Pancreas (tissue), 10 donors: ENCODE measurements around the gene TOMM40L. TPM values are rescaled to one million over a fixed set of nuclear protein-coding genes. Genes with fewer than 3 reads are reported as not detected.

Experiments
- ATAC-seq, 4 donors: fragments of 200-7000 bp; cut with Tn5 transposase; one replicate each; pipeline versions ENCODE4 v1.8.0 to v1.9.1; 2020; ENCODE audit warnings: mild to moderate bottlenecking in 4 of 4, moderate library complexity in 4 of 4
- DNase-seq, 6 donors: peaks; one replicate each; pipeline ENCODE4 v3.0.0-alpha.2; 2020
- FAIRE-seq: peaks from 2 replicates; lab custom pipeline; 2012; peaks lifted over from hg19 to GRCh38; lab: Jason Lieb, UNC
- H3K27ac ChIP-seq, 4 donors: fragments of 200-600 bp; sonication (generic); 1 replicate in 3 of 4; 2 replicates in 1 of 4; pipeline versions ENCODE4 v1.5.0 to v1.8.0; 2020
- H3K27me3 ChIP-seq, 4 donors: fragments of 200-600 bp; one replicate each; pipeline ENCODE4 v1.8.0; 2021
- H3K36me3 ChIP-seq, 3 donors: fragments of 200-600 bp; sonication (generic) in 1 of 3; one replicate each; pipeline versions ENCODE4 v1.5.0 to v1.8.0; 2020 to 2021
- H3K4me1 ChIP-seq, 3 donors: fragments of 200-600 bp; one replicate each; pipeline ENCODE4 v1.8.0; 2021
- H3K4me3 ChIP-seq, 4 donors: fragments of 200-600 bp; sonication (generic) in 2 of 4; one replicate each; pipeline versions ENCODE4 v1.5.0 to v1.8.0; 2020 to 2021
- H3K9me3 ChIP-seq, 4 donors: fragments of 200-600 bp; one replicate each; pipeline ENCODE4 v1.8.0; 2021
- CTCF ChIP-seq, 4 donors: fragments of 200-600 bp; sonication (generic) in 3 of 4; IDR thresholded peaks; one replicate each; pipeline versions ENCODE4 v1.5.0 to v1.8.0; 2021; ENCODE audit warnings: antibody characterized with exemption in 4 of 4
- WGBS, 2 donors: extraction: QIAGEN DNeasy Blood & Tissue Kit; methylation state at CpG; one replicate each; pipeline ENCODE4 v1.1.7; 2013; 5-methylcytosine and 5-hydroxymethylcytosine counted together
- intact Hi-C, 3 donors: fragments of 100-400 bp; cut with DNase I; formaldehyde crosslinking; loops; one replicate each; pipeline versions ENCODE4 v1.11.1 to v1.14.2; 2022
- polyA plus RNA-seq, 2 donors: library from polyadenylated mRNA; stranded (reverse); fragments of 200-250 nt; gene quantifications; one replicate each; pipeline ENCODE4 v1.2.3, GENCODE V29; 2013
- total RNA-seq, 6 donors: library from RNA; stranded (reverse); fragmentation: NEBNext Ultra II Directional in 4 of 6; extraction: Animal tissue kit (Norgen Biotek cat#: 25700) in 4 of 6; gene quantifications; one replicate each; pipeline versions ENCODE4 v1.2.1 to v1.2.4, GENCODE V29; 2021 to 2023
- donor health status: healthy with polysubstance abuse.
- donor health status: DM: no; HTN: no; CAD: no; lungs with moderate emphysema.
- donor health status: DM: no; HTN: no; CAD: no.
- donor health status: control.
- donor health status: control.
- donor health status: Bipolar disorder and iron deficiency.
- donor health status: DM: yes; HTN: yes; CAD: no.
- donor health status: DM: no; HTN: no; CAD: no.
- donor health status: DM: no; HTN: no; CAD: no.
- donor health status: DM: yes; HTN: yes; CAD: no.

TOMM40L gene
- total and polyA plus RNA-seq, 8 donors, result 1.4 to 5.6 (median 3.1) TPM

GRCh38 chr1:161199506-161200139 lies 26.2 kb upstream of the TOMM40L start:
- Histone ChIP-seq H3K27ac (peak overlapping the region in 1 of 4 donors; percentile 41), H3K36me3 (no peaks in the 10 kb centered on the region), H3K9me3 (no peaks in the 10 kb centered on the region), H3K4me3 (no peak overlapping the region), H3K4me1 (peaks cover 8 to 11% (median 9%) of the 10 kb centered on the region in 3 donors), H3K27me3 (no peaks in the 10 kb centered on the region)
- intact Hi-C loops, result loop anchor here in 1 of 3 donors (10.0 kb wide), 1 partner anchor 175 kb away; no protein-coding TSS in a partner anchor
- 58 to 80% methylated on average over 4 to 5 of the region's 5 CpGs for WGBS, 2 donors
- no peak for TF ChIP-seq CTCF (IDR thresholded peaks at IDR 0.05)
- DNase-seq, result no peak
- FAIRE-seq, result no peak
- ATAC-seq, result no peak

GRCh38 chr1:161200421-161200991 lies 25.4 kb upstream of the TOMM40L start:
- no peaks in the 10 kb centered on the region for H3K36me3 ChIP-seq
- ATAC-seq, result no peak

GRCh38 chr1:161200992-161201835 lies 24.6 kb upstream of the TOMM40L start:
- DNase-seq (peak in 1 of 6 donors; percentile 27), FAIRE-seq (no peak), ATAC-seq (peak; percentile 1 to 23 (median 6))
- H3K9me3 ChIP-seq, result no peaks in the 10 kb centered on the region
- TF ChIP-seq CTCF (IDR thresholded peaks at IDR 0.05), result no peak
- H3K4me3 ChIP-seq, result peak overlapping the region; percentile 21 to 69 (median 60)
- WGBS, 2 donors, result 82 to 84% methylated on average over 13 of the region's 13 CpGs
- no peaks in the 10 kb centered on the region for H3K36me3 ChIP-seq
- peaks cover 8 to 11% (median 9%) of the 10 kb centered on the region in 3 donors for H3K4me1 ChIP-seq
- intact Hi-C loops, result no loop called here
- H3K27me3 ChIP-seq, result no peaks in the 10 kb centered on the region
- H3K27ac ChIP-seq, result peak overlapping the region; percentile 80 to 96 (median 88)

More at GRCh38 chr1:161200421-161200991, 25.4 kb upstream of the TOMM40L start:
- TF ChIP-seq CTCF (IDR thresholded peaks at IDR 0.05), result no peak
- Histone ChIP-seq H3K9me3 (no peaks in the 10 kb centered on the region), H3K27me3 (no peaks in the 10 kb centered on the region), H3K27ac (peak overlapping the region in 3 of 4 donors; percentile 25 to 96 (median 87)), H3K4me1 (peaks cover 8 to 11% (median 9%) of the 10 kb centered on the region in 3 donors), H3K4me3 (no peak overlapping the region)
- 67 to 79% methylated on average over 5 of the region's 5 CpGs for WGBS, 2 donors
- intact Hi-C loops, result no loop called here
- DNase-seq (no peak), FAIRE-seq (no peak)

GRCh38 chr1:161201836-161202712 lies 23.8 kb upstream of the TOMM40L start, which contains the start of gene NDUFS2:
TSS of gene NDUFS2 (plus strand) at chr1:161202367. CDS start at chr1:161202386, 19 bp downstream.
- DNase-seq, result peak; percentile 90 to 99 (median 98)
- ATAC-seq, result peak; percentile 94 to 98 (median 96)
- peaks cover 8 to 11% (median 9%) of the 10 kb centered on the region in 3 donors for H3K4me1 ChIP-seq
- no peak for TF ChIP-seq CTCF (IDR thresholded peaks at IDR 0.05)
- no peaks in the 10 kb centered on the region for H3K27me3 ChIP-seq
- H3K36me3 ChIP-seq, result peaks cover 0 to 2% (median 0%) of the 10 kb centered on the region in 3 donors
- H3K4me3 ChIP-seq, result peak within 1 kb of the TSS; percentile 58 to 70 (median 66)
- intact Hi-C loops, result no loop called here
- peak; percentile 76 for FAIRE-seq
- no peaks in the 10 kb centered on the region for H3K9me3 ChIP-seq
- H3K27ac ChIP-seq, result peak within 1 kb of the TSS; percentile 80 to 96 (median 88)
- 2 to 3% methylated on average over 53 of the region's 53 CpGs for WGBS, 2 donors
